Thymus (tissue), 11 donors: ENCODE results near the gene PAX9. TPM values are rescaled to one million over a fixed set of nuclear protein-coding genes. Genes with fewer than 3 reads are reported as not detected.

Experiments
- DNase-seq, 9 donors: peaks; one replicate each; pipeline ENCODE4 v3.0.0-alpha.2; 2013; ENCODE audit warnings: low spot score in 9 of 9, low read depth in 6 of 9, missing footprints in 1 of 9
- H3K27ac ChIP-seq, 2 donors: one replicate each; pipeline ENCODE4 v1.5.1; 2013; ENCODE audit warnings: control low read depth in 1 of 2, low read depth in 1 of 2, low read length in 1 of 2, mild to moderate bottlenecking in 1 of 2, moderate library complexity in 1 of 2
- H3K27me3 ChIP-seq, 2 donors: one replicate each; pipeline ENCODE4 v1.5.1; 2013; ENCODE audit warnings: low read length in 1 of 2; ENCODE audit not compliant: control insufficient read depth in 2 of 2, insufficient read depth in 1 of 2
- H3K36me3 ChIP-seq, 2 donors: one replicate each; pipeline ENCODE4 v1.5.1; 2013; ENCODE audit warnings: low read length in 1 of 2, mild to moderate bottlenecking in 1 of 2, moderate library complexity in 1 of 2; ENCODE audit not compliant: control insufficient read depth in 2 of 2, insufficient read depth in 2 of 2
- H3K4me1 ChIP-seq, 2 donors: one replicate each; pipeline ENCODE4 v1.5.1; 2013; ENCODE audit warnings: low read length in 2 of 2; ENCODE audit not compliant: control insufficient read depth in 2 of 2, insufficient read depth in 2 of 2
- H3K4me3 ChIP-seq, 2 donors: one replicate each; pipeline ENCODE4 v1.5.1; 2013; ENCODE audit warnings: low read length in 2 of 2, control low read depth in 1 of 2, mild to moderate bottlenecking in 1 of 2
- H3K9me3 ChIP-seq, 2 donors: one replicate each; pipeline ENCODE4 v1.5.1; 2013; ENCODE audit warnings: low read length in 1 of 2, mild to moderate bottlenecking in 1 of 2; ENCODE audit not compliant: control insufficient read depth in 2 of 2, insufficient read depth in 1 of 2
- WGBS: extraction: QIAGEN DNeasy Blood & Tissue Kit; methylation state at CpG from one replicate; pipeline ENCODE4 v1.1.7; 2013; 5-methylcytosine and 5-hydroxymethylcytosine counted together
- polyA plus RNA-seq: library from polyadenylated mRNA; stranded (reverse); fragments of 200-250 nt; gene quantifications from one replicate; pipeline ENCODE4 v1.2.3, GENCODE V29; 2013
- total RNA-seq: library from RNA; stranded (reverse); fragments of 120-200 nt; gene quantifications from one replicate; pipeline ENCODE4 v1.2.4, GENCODE V29; 2013
- donor health status: healthy.

Gene PAX9
- total and polyA plus RNA-seq, 2 donors: 21.5 to 30.9 TPM

DNA sequence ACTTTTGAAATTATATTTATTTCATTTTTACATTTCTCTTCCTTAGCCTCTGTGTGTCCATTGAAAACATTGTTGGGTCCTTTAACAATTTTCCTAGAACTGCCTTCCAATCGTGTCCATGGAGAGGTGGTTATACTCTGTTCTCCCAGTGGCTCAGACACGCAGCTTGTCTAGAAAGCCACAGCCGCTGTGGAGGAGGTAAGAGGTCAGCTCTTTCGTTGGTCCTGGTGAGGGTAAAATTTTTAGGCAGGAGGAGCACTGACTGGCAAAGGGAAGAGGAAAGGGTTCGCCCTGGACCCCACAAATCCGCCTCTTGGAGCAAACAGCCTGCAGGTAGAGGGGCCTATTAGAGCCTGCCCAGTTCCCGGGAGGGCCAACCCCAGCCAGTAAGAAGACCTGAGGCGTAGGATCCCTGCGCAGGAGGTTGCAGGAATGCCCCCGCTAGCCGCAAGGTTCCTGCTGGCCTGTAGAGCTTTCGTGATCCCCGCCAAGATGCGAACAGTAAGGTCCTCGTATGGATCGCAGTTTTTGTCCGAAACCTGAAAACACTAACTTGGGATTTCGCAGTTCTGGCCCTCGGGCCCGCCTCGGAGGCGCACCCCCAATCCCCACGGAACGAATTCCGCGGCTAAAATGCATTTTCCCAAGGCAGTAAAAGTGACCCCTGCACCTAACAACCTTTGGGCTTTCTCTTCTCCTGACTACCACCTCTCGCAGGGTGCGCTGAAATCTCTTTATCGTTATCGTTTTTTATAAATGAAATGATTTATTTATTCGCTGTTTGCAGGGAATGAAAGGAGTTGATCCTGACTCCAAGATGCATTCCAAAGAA, 7.5 kb upstream of the PAX9 start:
- peak overlapping the region in 1 of 2 donors; percentile 18 for H3K4me3 ChIP-seq
- H3K27ac ChIP-seq: peak overlapping the region; percentile 60 to 69

DNA sequence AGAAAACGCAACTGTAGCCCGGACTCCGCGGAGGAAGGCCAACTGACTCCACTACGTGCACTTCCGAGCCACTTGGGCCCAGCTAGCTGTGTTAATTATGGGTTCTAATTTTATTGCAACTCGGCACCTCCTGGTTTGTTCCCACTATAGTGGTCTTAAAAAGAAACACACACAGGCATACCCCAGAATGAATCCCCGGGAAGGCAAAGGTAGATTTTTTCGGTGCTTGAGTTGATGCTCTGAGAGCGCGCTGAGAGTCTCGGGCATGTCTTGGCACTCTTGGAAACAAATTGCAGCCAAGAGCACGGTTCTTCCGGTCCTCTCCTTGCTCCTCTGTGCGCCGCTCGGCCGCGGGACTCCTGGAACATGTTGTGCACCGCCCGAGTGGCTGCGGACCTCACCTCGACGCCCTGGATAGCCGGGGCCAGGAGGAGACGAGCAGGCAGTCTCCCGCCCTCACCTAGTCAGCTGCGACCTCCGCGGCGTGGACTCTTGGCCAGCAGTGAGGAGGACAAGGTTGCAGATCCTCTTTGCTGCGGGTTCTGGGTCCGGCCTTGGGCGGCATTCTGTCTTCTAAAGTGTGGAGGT, 6.8 kb upstream of the PAX9 start:
- H3K36me3 ChIP-seq: no peaks in the 10 kb centered on the region
- H3K9me3 ChIP-seq: no peaks in the 10 kb centered on the region
- peaks cover 0 to 5% of the 10 kb centered on the region in 2 donors for H3K4me1 ChIP-seq
- H3K4me3 ChIP-seq: peak overlapping the region in 1 of 2 donors; percentile 22
- DNase-seq: no peak
- H3K27ac ChIP-seq: peak overlapping the region; percentile 10 to 69
- WGBS: 11% methylated on average over 34 of the region's 34 CpGs
- peaks cover 74 to 83% of the 10 kb centered on the region in 2 donors for H3K27me3 ChIP-seq

More for the DNA sequence above, 7.5 kb upstream of the PAX9 start:
- Histone ChIP-seq H3K27me3 (peaks cover 73 to 83% of the 10 kb centered on the region in 2 donors), H3K4me1 (peaks cover 0 to 5% of the 10 kb centered on the region in 2 donors), H3K9me3 (no peaks in the 10 kb centered on the region), H3K36me3 (no peaks in the 10 kb centered on the region)
- 10% methylated on average over 31 of the region's 31 CpGs for WGBS
- no peak for DNase-seq

- Histone ChIP-seq H3K9me3 (no peaks in the 10 kb centered on the region), H3K4me3 (peak overlapping the region in 1 of 2 donors; percentile 22), H3K27me3 (peaks cover 80 to 83% of the 10 kb centered on the region in 2 donors), H3K27ac (peak overlapping the region; percentile 52 to 69), H3K4me1 (peaks cover 0 to 5% of the 10 kb centered on the region in 2 donors), H3K36me3 (no peaks in the 10 kb centered on the region)
- no peak for DNase-seq
- WGBS: 12% methylated on average over 11 of the region's 11 CpGs
Measured at GRCh38 chr14:36655571-36655962, 6.1 kb upstream of the PAX9 start.

DNA sequence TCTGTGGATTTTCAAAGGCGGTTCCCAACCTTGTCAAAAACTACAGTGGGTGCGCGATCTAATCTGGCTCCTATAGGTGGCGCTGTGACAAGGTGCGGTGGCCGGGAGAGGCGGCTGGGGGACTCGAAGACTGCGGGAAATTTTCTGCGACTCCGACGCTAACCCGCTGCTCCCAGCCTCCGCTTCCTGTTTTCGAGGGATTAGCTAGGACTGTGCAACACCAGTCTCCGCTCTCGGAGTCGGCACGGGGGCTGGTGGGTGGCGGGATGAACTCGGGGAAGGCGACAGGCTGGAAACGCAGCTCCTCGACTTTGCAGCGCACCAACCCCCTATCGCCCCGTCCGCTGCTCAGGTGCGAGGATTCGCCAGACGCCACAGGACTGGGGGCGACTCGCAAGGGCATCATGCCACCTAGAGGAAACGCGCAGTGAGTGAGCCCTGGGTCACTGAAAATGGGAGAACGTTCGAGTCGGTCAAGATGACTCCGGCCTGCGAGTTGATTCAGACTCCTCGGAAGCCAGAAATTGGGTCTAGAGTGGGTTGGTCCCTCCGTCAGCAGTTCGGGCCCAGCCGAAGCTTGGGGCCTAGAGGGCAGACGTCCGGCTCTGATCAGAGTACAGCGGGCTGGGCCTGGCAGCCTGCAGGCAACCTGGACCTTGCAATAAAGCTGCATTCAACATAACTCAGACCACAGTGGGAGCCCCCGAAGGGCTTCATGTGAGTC, 5.5 kb upstream of the PAX9 start:
- 6% methylated on average over 48 of the region's 48 CpGs for WGBS
- Histone ChIP-seq H3K4me1 (peaks cover 0 to 5% of the 10 kb centered on the region in 2 donors), H3K4me3 (peak overlapping the region; percentile 27 to 40), H3K27me3 (peaks cover 85 to 87% of the 10 kb centered on the region in 2 donors), H3K9me3 (no peaks in the 10 kb centered on the region), H3K36me3 (no peaks in the 10 kb centered on the region), H3K27ac (peak overlapping the region; percentile 76 to 80)
- DNase-seq: peak in 2 of 9 donors; percentile 10 to 46

DNA sequence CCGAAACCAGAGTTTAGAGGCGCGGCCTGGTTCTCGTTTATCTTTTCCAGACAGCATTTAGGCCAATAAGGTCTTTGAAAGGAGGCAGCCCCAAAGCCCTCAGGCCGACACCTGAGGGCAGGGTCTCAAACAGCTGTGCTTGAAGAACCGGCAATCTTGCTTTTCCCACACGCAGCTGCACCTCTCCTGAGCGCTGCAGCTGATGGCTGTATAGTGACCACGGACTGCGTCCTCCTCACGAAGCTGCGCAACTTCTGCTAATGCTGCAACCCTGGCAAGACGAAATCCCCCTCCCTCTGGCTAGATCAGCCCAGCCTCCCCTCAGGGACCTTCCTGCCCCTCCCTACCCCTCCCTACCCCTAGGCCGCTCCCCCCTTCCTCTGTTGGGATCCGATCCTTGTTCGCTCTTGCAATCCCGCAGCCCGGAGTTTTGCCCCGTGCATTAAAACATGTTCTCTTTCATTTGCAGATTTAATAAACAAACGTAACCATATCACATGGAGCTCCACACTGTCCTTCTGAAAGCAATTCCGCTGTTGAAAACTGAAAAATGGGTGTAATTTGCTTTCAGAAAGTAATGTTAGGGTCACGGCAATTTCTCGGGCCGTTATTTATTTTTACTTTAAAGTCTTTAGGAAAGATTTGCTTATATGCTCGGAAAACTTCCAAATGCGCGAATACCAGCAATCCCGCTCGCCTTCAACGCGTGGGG, 4.8 kb upstream of the PAX9 start:
- Histone ChIP-seq H3K4me1 (peaks cover 0 to 7% of the 10 kb centered on the region in 2 donors), H3K27me3 (peaks cover 90 to 95% of the 10 kb centered on the region in 2 donors), H3K4me3 (peak overlapping the region; percentile 29 to 40), H3K36me3 (no peaks in the 10 kb centered on the region), H3K27ac (peak overlapping the region; percentile 76 to 80), H3K9me3 (no peaks in the 10 kb centered on the region)
- 4% methylated on average over 31 of the region's 31 CpGs for WGBS
- DNase-seq: no peak

GRCh38 chr14:36657399-36658122, 4.1 kb upstream of the PAX9 start:
- no peaks in the 10 kb centered on the region for H3K36me3 ChIP-seq
- H3K9me3 ChIP-seq: no peaks in the 10 kb centered on the region
- peaks cover 0 to 11% of the 10 kb centered on the region in 2 donors for H3K4me1 ChIP-seq
- peak overlapping the region; percentile 72 to 76 for H3K27ac ChIP-seq
- no peak for DNase-seq
- 3% methylated on average over 55 of the region's 55 CpGs for WGBS
- H3K27me3 ChIP-seq: peaks cover 94 to 100% of the 10 kb centered on the region in 2 donors
- H3K4me3 ChIP-seq: peak overlapping the region; percentile 29 to 40

- DNase-seq: no peak
- H3K4me3 ChIP-seq: peak overlapping the region; percentile 29 to 40
- peaks cover 0 to 11% of the 10 kb centered on the region in 2 donors for H3K4me1 ChIP-seq
- H3K9me3 ChIP-seq: peaks cover 0 to under 1% of the 10 kb centered on the region in 2 donors
- WGBS: 5% methylated on average over 55 of the region's 55 CpGs
- H3K36me3 ChIP-seq: no peaks in the 10 kb centered on the region
- H3K27ac ChIP-seq: peak overlapping the region; percentile 72 to 76
- peaks cover 97 to 100% of the 10 kb centered on the region in 2 donors for H3K27me3 ChIP-seq
Measured at GRCh38 chr14:36658123-36659009, 3.3 kb upstream of the PAX9 start.
